ENCODE data around the gene LLGL2. TPM values are rescaled to one million over a fixed set of nuclear protein-coding genes. Genes with fewer than 3 reads are reported as not detected.

LLGL2 gene
- total RNA-seq, 1 donor from 2014 or later, result 82.1 TPM

DNA sequence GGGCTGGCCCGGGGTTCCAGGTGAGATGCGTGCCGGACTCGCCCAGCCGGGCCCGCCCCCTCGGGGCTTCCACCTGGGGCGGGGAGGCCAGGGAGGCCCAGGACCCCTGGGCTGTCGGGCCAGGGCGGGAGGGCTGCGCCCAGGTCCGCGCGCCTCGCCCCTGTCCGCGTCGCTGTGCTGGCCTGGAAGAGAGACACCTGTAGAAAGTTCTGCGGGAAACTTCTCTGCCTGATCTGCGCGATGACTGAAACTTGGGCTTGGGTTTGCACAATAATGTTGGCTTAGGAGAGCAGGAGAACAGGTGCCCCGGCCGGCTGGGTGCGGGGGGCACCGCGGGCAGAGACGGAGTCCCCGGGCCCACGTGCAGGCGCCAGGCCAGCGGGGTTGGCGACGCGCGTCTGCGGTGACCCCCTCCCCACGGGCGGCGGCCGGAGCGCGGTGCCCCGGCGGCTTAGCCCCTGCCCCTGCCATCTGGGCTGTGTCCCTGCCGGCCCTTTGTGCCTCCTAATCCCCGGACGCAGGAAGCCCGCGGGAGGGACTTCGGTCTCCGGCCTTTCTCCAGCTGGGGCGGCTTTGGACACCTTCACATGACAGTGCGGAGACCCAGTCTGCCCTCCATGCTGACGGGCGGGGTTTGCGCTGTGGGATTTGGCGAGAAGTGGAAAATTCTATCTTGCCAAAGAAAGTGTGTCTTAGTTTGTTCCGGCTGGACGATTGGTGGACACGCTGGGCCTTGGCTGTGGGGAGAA lies 483 bp downstream of the LLGL2 start:
- ATAC-seq, result peak; percentile 35

DNA sequence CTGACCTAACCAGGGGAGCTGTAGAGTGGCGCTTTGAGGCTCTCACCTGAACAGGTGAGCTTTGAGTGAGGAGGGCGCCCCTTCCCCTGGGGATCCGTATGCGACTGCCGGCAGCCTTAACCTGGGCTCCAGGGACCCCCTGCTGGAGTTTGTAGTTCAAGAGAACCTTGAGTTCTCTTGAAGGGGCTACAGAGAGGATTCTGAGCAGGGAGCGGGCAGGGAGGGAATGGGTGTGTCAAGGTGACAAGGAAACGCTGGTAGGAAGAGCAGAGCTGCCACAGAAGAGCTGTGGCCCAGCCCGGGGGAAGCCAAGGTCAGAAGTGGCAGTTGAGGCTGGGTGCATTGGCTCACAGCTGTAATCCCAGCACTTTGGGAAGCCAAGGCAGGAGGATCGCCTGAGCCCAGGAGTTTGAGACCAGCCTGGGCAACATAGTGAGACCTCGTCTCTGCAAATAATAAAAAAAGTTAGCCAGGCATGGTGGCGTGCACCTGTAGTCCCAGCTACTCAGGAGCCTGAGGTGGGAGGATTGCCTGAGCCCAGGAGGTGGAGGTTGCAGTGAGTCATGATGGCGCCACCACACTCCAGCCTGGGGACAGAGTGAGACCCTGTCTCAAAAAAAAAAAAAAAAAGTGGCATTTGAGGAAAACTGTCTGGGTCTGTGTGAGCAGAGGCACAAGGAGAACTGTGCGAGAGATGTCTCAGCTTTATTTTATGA lies 1.2 kb downstream of the LLGL2 start:
- no peak for ATAC-seq

DNA sequence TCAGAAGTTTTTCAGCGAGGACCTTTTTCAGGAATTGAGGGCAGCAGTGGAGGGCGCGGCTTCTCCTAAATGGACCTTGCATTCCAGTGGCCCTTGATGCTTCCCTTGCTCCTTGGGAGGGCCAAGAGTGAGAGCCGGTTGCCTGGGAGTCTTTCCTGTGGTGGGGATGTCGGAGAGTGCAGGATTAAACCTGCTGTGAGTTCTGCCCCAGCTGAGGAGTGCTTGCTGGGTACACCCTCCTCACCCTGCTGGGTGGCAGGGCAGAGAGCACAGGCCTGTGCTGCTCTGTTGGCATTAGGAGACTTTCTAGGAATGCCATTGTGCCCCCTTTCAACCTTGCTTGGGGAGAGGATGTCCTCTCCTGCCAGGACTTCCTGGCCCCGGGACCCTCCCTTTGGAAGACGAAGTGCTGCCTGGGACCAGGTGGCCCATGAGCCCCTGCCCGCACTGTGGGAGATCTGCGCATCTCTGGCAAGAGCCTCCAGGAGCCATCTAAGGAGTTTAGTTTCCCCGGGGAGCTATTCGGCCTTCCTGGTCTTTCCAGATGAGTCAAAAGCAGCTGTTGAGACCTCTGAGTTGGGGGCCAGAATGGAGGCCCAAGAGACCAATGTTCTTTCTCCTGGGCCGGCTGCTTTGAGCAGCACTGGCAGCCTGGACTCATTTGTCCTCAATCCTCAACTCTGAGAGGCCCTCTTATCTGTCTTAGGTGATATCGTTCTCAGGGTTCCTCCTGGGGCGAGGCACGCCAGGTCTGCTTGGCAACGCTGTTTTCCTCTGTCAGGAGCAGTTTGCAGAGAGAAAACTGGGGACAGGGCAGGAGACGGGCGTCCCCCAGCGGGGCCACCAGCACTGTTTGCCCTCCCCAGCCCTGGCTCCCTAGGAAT lies 5.6 kb downstream of the LLGL2 start:
- ATAC-seq, result no peak

DNA sequence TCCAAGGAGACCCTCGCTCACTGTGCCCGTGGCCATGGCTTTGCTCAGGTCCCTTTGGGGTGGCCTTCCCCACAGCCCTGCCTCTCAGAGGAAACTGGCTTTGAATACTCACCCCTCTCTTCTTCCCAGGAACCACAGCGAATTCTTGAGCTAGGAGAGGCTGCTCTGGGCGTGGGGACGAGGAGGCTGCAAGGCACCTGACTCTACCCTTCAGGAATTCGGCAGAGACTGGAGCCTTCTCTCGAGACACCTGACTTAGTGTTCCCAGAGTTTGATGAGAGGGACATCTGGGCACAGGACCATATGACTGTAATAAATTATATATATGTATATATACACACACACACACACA lies 6.2 kb downstream of the LLGL2 start:
- ATAC-seq, result peak; percentile 64

DNA sequence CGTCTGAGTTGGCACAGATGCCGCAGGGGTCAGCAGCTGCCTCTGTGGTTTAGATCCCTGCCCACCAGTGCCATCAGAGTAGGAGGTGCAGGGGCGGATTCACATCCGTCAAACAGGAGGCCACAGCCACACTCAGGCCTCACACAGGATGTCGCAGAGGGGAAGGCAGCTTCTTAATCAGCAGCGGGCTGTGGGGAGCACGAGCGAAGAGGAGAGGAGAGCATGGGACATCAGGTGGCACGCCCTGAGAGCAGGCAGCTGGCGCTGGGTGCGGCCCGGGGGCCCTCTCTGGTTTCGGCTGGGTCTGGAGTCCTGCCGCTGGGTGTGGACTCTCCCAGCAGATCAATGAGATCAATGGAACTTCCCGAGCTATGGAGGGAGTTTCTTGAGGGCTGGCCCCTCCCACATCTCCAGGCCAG lies 9.6 kb downstream of the LLGL2 start:
- ATAC-seq, result peak; percentile 14

DNA sequence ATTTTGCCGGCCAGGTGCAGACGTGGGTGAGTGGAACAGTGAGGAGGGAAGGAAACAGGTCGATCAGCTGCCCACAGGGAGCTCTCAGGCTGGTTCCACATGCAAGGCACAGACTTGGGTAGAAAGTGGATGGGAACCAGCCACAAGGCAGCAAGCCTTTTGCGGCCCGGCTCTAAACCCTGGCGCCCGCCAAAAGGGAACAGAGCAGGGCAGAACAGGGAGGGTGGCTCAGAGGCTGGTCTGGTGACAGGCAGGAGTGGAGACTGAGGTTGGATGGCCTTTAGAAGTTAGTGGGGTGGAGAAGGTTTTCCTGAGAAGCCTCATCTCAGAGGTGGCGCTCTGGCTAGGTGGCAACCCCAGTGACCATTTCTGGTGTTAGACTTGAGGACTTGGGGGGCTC lies 10.4 kb downstream of the LLGL2 start:
- ATAC-seq, result no peak

DNA sequence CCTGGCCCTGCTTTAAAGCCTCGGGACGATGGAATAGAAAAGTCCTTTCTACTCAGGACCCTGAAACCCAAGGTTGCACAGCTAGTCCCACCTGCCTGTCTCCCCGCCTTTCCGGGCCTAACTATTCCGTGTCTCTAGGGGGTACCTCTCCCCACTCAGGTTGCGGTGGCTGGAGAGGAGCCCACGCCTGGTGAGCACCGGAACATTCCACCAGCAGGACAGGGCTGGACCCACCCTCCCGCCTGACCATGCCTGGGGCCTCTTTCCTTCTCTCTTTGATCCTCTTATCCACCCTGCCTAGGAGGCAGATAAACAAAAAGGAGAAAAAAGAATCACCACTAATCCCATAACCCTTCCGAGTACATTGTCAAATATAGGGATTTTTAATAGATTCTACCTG lies 10.9 kb downstream of the LLGL2 start:
- no peak for ATAC-seq

DNA sequence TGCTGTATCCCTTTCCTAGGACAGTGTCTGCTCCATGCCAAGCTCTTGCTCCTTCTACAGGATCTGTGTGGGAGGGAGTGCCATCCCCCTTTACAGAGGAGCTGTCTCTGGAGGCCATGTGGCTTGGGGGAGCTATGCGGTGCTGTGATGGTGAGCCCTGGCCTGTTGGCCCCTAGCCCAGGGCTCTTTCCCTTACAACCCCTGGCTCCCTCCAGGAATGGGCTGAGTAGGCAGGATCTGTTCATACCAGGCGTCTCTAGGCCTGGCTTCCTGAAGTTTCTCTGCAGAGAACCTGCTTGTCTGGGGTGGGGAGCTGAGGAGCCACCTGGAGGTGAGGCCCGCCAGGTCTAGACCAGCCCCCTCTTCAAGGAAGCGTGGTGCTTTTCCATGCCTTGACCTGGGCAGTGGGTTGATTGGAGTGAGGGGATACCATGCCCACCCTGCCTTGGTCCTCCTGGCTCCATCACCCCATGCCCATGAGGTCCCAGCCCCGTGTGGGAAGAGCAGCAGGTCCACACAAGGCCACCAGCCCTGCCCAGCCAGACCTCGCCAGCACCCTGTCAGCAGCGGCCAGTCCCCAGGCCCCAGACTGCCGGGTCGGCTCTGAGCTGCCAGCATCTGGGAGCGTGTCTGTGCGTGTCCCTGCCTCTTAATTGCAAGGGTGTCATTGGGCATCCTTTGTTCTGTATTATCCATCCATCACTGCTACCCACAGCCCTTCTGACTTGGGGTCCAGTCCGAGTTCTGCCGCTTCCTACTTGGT lies 14.7 kb downstream of the LLGL2 start:
- ATAC-seq, result peak; percentile 41

DNA sequence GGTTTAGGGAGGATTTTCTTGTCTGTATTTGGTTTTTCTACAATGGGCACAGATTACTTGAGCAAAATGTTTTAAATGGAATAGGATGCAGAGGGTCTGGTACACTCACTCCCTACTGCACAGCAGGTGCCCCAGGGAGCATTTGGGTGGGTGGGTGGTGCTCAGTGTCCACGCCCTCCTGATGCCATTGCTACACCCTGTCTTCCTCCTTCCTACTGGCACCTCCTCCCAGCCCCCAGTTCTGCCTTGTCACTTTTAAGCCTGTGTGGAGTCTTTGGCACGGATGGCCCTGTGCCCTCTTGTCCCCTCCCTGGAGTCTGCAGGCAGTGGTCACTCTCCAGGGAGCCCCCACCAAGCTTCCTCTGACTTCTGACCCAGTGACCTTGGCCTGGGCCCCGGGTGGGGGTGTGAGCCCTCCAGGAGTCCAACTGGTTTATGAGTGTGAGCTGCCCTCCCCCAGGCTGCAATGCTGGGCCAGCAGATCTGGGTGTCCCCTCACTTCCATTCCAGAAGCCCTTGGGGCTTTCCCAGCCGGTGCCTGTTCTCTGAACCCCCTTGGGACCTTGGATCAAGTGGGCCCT lies 15.5 kb downstream of the LLGL2 start:
- ATAC-seq, result peak; percentile 10

DNA sequence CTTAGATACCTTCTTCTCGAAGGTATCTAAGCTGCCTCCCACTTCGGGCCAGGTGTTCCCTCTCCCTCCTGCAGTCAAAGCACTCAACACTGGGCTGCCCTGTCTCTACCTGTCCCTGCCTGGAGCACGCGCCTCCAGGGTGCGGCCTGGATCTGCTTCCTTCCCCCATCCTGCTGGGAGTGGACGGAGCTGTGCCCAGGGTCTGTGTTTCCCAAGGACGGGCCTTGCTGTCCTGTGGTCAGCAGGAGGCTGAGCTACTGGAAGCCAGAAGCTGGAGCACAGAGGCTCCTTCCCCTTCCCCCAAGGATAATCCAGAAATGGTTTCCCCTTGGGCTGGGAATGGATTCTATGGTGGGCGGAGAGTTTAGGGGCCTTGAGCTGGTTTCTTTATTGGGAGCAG lies 16.7 kb downstream of the LLGL2 start:
- no peak for ATAC-seq

DNA sequence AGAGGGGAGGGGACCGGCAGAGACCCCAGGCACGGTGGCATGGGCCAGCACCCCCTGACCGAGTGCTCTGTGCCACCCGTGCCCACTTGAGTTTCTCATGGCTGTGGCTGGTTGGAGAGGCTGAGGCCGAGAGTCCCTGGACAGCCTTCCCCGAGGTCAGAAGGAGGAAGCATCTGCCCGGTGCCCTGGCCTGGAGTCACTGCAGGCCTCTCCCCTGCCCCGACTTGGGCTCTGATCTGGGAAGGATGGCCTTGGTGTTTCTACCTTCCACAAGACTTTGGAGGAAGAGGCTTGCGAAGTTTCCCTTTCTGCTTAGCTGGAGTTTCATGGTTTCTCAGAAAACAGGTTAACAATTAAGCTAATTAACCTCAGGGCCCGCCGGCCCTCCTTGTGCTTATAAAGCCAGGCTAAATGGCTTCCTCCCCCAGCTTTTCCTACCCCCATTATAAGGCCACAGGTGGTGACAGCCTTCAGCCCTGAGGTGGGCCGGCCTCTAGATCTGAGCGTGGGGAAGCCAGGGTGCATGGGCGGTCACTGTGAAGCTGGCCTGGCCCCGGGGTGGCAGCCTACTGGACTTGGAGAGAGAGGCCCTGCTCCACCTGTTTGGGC lies 17.3 kb downstream of the LLGL2 start:
- ATAC-seq, result no peak

DNA sequence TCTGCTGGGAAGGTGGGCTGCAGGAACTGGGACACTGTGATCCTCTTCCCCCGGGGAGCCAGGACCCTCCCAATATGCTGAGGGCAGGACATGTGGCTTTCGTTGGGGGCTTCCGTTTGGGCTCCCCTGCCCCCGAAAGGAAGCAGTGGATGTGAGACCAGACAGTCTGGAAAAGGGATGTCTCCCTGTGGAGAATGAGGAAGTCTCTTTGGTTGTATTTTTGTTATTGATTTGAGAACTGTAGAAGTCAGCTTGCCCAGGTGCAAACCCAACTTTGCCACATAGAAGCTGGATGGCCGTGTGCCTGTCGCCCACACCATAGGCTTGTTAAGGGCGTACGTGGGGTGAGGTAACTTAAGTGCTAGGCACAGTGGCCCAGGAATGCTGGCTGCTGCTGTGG lies 18.8 kb downstream of the LLGL2 start:
- no peak for ATAC-seq

DNA sequence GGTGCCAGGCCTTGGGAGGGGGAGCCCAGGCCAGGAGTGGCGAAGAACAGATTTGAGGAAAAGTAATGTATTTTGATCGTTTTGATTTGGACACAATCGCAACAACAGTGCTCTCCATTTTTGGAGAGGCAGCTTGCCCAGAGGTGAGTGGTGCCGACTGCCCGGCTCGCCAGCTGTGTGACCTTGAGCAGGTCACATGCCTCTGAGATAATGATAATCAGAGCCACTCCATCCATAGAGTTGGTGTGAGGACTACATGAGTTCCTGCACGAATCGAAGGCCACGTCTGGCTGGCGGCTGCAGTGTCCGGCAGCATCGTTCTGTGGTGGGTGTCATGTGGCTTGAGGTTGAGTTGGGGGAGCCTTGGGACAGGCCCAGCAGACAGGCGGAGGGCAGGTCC lies 20.7 kb downstream of the LLGL2 start:
- no peak for ATAC-seq

DNA sequence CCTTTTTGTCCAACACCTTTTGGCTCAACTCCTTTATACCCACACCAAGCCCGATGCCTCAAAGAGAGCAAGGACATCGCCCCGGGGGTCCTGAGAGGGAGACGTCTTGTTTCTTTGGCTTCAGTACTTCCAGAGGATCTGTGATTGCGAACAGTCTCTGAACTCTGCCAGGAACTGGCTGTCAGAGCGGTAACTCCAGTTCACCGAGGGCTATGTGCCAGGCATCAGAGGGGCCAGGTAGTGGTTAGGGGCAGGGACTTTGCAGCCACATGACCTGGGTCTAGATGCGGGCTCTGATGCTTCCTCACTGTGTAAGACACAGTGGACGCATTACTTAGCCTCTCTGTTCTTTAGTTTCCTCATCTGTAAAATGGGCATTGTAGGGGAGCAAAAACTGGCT lies 21.6 kb downstream of the LLGL2 start:
- ATAC-seq, result peak; percentile 18

DNA sequence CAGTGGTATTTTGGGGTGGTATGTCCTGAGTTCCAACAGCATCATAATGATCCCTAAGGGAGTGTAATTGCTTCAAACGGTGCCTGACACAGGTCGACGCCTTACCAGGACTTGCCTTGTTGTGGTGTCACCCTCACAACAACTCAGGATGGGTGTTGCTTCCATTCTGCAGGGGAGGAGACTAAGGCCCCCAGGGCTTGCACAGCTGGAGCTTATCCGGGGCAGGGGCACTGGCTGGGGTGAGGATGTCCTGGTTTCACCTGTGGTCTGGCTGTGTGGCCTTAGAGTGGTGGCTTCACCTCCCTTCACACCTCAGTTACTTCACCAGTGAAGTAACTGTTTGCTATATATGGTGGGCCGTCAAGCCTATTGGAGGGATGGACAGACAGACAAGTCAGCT lies 23.3 kb downstream of the LLGL2 start:
- ATAC-seq, result peak; percentile 3

DNA sequence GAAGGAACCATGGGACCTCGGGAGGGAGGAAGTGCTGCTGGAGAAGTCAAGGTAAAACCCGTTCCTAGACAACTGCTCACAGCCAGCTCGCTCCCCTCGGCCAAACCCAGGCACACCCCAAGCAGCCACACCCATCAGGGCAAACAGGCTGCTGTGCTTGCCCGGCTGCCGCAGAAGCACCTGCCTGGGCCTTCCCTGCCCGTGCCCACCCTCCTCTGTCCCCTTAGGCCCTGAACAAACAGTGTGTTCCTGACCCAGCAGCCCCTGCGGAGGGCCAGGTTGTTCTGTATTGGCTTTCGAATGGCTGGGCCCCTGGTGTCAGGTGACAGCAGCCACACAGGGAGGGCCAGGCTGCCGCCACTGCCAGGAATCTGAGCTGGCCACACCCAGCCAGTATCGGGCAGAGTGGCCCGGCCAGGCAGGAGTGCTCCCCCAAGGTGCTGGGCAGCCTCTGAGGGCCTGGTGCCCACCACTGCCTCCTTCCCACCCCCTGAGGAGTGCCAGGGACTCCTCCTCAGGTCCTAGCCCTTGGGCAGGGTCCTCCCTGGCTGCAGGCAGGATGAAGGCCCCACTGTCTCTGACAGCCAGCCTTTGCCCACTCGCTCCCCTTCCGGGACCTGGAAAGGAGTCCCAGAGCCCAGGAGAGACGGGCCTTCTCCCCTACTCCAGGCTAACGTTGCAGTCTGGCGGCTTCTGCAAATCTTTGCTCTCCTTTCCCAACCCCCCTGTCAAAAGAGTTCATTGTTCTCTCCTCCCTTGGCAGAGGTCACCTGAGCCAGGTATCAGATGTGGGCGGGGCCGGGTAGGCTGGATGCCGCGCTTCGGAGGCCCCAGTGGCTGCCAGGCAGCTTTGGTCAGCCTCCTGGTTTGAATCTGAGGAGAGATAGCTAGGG lies 24.0 kb downstream of the LLGL2 start:
- ATAC-seq, result peak; percentile 89

DNA sequence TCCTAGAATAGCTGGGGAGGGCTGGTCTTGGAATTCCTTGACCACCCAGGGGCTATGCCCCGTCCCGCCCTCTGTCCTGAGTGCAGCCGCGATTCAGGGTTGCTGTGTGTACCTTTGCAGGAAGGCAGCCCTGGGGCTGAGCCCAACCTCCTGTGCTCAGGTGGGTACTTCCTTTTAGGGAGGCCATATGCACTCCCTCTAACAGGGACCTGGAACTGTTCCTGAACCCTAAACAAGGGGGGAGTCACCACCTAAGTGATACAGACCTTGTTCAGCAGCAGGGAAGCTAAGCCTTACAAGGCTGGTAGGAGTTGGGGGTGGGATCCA lies 24.6 kb downstream of the LLGL2 start:
- ATAC-seq, result peak; percentile 31

DNA sequence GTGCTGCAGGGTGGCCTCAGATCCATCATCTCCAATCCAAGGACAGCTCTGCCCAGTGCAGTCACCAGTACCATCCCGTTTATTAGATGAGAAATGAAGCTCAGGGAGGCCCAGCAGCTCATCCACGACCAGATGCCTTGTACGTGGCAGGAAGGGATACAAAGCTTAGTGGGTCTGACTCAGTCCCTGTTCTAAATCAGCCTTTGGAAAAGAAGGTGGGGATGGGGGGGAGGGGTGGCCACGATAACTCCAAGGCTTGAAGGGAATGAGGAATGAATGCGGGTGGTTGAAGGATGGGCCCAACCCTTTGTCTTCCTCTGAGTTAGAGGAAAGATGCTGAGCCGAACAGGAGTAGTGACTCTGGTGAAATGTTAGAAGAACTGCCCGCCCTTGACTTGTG lies 25.8 kb downstream of the LLGL2 start:
- no peak for ATAC-seq

DNA sequence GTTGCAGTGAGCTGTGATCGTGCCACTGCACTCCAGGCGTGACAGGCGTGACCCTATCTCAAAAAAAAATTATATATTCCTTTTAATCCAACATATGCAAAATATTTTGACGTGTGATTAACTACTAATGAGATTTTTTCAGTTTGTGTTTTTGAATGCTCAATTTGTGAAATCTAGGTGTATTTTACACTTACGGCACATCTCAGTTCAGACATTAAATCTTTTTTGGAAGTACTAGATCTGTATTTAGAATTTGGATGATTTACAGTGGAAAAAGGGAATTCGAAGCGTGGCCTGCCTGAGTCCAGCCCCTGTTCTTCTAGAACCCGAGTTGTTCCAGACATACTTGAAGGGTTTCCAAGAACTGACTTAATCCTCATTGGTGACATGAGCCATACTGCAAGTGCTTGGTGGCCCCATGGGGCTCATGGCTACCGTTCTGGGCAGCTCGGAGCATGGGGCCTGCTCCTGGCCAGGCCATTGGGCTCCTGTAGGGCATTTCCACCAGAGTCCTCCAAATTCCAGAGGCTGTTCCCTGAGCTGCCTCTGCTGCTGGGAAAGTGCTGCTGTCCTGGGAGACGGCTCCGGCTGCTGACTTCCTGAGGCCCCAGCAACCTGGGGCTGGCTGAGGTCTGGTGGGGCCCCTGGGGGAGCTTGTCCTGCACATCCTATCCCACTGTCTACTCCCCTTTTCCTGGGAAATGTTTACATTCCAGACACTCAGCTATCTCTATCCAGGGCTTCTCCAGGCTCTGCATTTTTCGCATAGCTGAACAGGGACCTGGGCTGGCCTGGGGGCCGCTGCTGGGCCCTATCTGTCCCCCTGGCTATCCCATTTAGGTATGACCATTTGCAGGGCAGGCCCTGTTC lies 27.2 kb downstream of the LLGL2 start:
- ATAC-seq, result no peak

Measured in esophagus mucosa (tissue), 1 donor.